H1 (cell line): ENCODE data around the gene CAPZB. TPM values are rescaled to one million over a fixed set of nuclear protein-coding genes. Genes with fewer than 3 reads are reported as not detected.

Experiments
- GTF2F1 ChIP-seq: IDR thresholded peaks from 2 replicates; pipeline ENCODE4 v1.6.1; 2012; ENCODE audit warnings: low read depth, low read length, improper control_type of control experiment, borderline replicate concordance
- KDM5A ChIP-seq: fragments of 200-600 bp; IDR thresholded peaks from 2 replicates; pipeline ENCODE4 v1.7.1; 2012; ENCODE audit warnings: mild to moderate bottlenecking, low read length, inconsistent platforms, mixed read lengths
- polyA plus RNA-seq, 7 experiments: library from polyadenylated mRNA; depleted of rRNA in 3 of 7; stranded (reverse) in 5 of 7; unstranded in 2 of 7; fragments of >200 nt in 5 of 7; fragments of 200-250 nt in 2 of 7; gene quantifications; 1 replicate in 5 of 7; 2 replicates in 1 of 7; 4 replicates in 1 of 7; pipeline versions ENCODE4 v1.2.1 to v1.2.3, GENCODE V29; 2011 to 2013; ENCODE audit warnings: missing spikeins in 2 of 7, mixed read lengths in 2 of 7
- total RNA-seq: library from RNA; stranded (reverse); fragmentation: NEBNext Ultra II Directional; extraction: Animal tissue kit (Norgen Biotek cat#: 25700); gene quantifications from 2 replicates; pipeline ENCODE4 v1.2.1, GENCODE V29; 2021

CAPZB gene
- total and polyA plus RNA-seq, 2 of the 8 experiments (the other 6 are each of a cell fraction or from before 2014, with no cell fraction given), result 162 to 371 TPM

DNA sequence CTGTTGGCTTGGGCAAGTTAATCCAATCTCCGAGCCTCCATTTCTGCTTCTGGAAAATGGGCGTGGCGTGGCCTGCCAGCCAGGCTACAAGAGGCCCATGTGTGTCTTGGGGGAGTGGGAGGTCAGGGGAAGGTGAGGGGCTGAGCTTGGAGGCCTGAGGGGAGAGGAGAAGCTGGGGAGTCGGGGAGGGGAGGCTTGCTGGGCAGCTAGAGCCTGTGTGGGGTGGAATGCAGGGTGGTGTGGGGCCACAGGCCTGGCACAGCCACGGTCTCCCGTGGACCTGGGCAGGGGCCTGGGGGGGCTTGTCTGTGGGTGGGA is 158.6 kb downstream of the CAPZB start (continued):
- TF ChIP-seq GTF2F1 (no peak), KDM5A (no peak)
